ENCODE data around the gene LRRN2. TPM values are rescaled to one million over a fixed set of nuclear protein-coding genes. Genes with fewer than 3 reads are reported as not detected.
"Not testable (repeated sequence)": the region's sequence is repeated elsewhere in the genome, so short reads cannot be mapped to it uniquely, and the experiment has no call there.

LRRN2 gene
- total and polyA plus RNA-seq, 2 experiments from 2014 or later, result 0.74 to 2.6 TPM

- H3K79me2 ChIP-seq (replicated peaks; ENCODE audit: insufficient read depth); H3K36me3 ChIP-seq (ENCODE audit: insufficient read depth); H3K4me3 ChIP-seq; H3K9me3 Mint-ChIP-seq; ATAC-seq; DNase-seq (ENCODE audit: low spot score); H3K27ac ChIP-seq (ENCODE audit: low read depth); H4K20me1 ChIP-seq (replicated peaks; ENCODE audit: insufficient read depth); H3K4me3 Mint-ChIP-seq; H3F3A ChIP-seq (replicated peaks; ENCODE audit: low read depth); H3K36me3 Mint-ChIP-seq (ENCODE audit: low read depth); H3K4me2 ChIP-seq; H3K27me3 ChIP-seq (ENCODE audit: insufficient read depth); H3K27ac Mint-ChIP-seq; H2AFZ ChIP-seq; H3K9me2 ChIP-seq (ENCODE audit: insufficient read depth): not testable (repeated sequence)
- peaks cover 72% of the 10 kb centered on the region for H3K4me1 Mint-ChIP-seq
- peaks cover 11% of the 10 kb centered on the region for H3K27me3 Mint-ChIP-seq (ENCODE audit: insufficient read depth, low read depth, poor library complexity)
- peaks cover 62% of the 10 kb centered on the region for H3K4me1 ChIP-seq (ENCODE audit: insufficient read depth)
Measured at GRCh38 chr1:204570021-204570420, 115.5 kb downstream of the LRRN2 start.

- Mint-ChIP-seq H3K4me3 (no peak overlapping the region), H3K27ac (no peak overlapping the region), H3K4me1 (peaks cover 72% of the 10 kb centered on the region), H3K36me3 (ENCODE audit: low read depth) (no peaks in the 10 kb centered on the region), H3K27me3 (ENCODE audit: insufficient read depth, low read depth, poor library complexity) (peaks cover 5% of the 10 kb centered on the region), H3K9me3 (no peaks in the 10 kb centered on the region)
- no peaks in the 10 kb centered on the region for H3K36me3 ChIP-seq (ENCODE audit: insufficient read depth)
- H3K4me2 ChIP-seq, result no peak overlapping the region
- H4K20me1 ChIP-seq (replicated peaks; ENCODE audit: insufficient read depth), result no peaks in the 10 kb centered on the region
- H3K27ac ChIP-seq (ENCODE audit: low read depth), result no peak overlapping the region
- H3F3A ChIP-seq (replicated peaks; ENCODE audit: low read depth), result 0 out of 2 replicates have a peak, but pooled peaks cover 5% of the 10 kb centered on the region
- H3K27me3 ChIP-seq (ENCODE audit: insufficient read depth), result no peaks in the 10 kb centered on the region
- no peak overlapping the region for H2AFZ ChIP-seq
- H3K4me1 ChIP-seq (ENCODE audit: insufficient read depth), result peaks cover 62% of the 10 kb centered on the region
- H3K4me3 ChIP-seq, result no peak overlapping the region
- no peaks in the 10 kb centered on the region for H3K79me2 ChIP-seq (replicated peaks; ENCODE audit: insufficient read depth)
- no peaks in the 10 kb centered on the region for H3K9me2 ChIP-seq (ENCODE audit: insufficient read depth)
- DNase-seq (ENCODE audit: low spot score) (no peak), ATAC-seq (no peak)
- TF ChIP-seq STAT1 (IDR thresholded peaks at IDR 0.05; ENCODE audit: unreplicated experiment) (no peak), EZH2phosphoT487 (IDR thresholded peaks at IDR 0.05; ENCODE audit: unreplicated experiment) (no peak), ZNF462 (CRISPR knock-in tag; IDR thresholded peaks at IDR 0.05) (no peak), REST (IDR thresholded peaks at IDR 0.05; ENCODE audit: unreplicated experiment) (no peak), ETS1 (IDR thresholded peaks at IDR 0.05) (no peak), ZNF331 (CRISPR knock-in tag; IDR thresholded peaks at IDR 0.05; ENCODE audit: low read depth) (no peak), EZH2 (IDR thresholded peaks at IDR 0.05; ENCODE audit: low read depth, unreplicated experiment) (no peak), CTCF (conservative IDR thresholded peaks at IDR 0.05; ENCODE audit: low read depth in 2 of 2) (no peak), CREB1 (CRISPR knock-in tag; IDR thresholded peaks at IDR 0.05; ENCODE audit: low read depth) (no peak), NANOG (IDR thresholded peaks at IDR 0.05; ENCODE audit: borderline replicate concordance) (no peak)
Measured at GRCh38 chr1:204569478-204569877, 116.1 kb downstream of the LRRN2 start.

Data from GM23338 (cell line).